PC-9 (cell line): ENCODE results near the gene ITGA6.

ENCODE experiments used
- EZH2 ChIP-seq: fragments of 200-600 bp; sonication (generic); IDR thresholded peaks from 2 replicates; pipeline ENCODE4 v1.8.0; 2017; ENCODE audit warnings: antibody characterized with exemption, low read depth
- TF ChIP-seq, protein P1 (sequence below): fragments of 200-600 bp; sonication (generic); conservative IDR thresholded peaks from 2 replicates; pipeline ENCODE4 v1.6.1; 2017; ENCODE audit warnings: mixed run types, antibody characterized with exemption, mild to moderate bottlenecking, moderate library complexity

DNA sequence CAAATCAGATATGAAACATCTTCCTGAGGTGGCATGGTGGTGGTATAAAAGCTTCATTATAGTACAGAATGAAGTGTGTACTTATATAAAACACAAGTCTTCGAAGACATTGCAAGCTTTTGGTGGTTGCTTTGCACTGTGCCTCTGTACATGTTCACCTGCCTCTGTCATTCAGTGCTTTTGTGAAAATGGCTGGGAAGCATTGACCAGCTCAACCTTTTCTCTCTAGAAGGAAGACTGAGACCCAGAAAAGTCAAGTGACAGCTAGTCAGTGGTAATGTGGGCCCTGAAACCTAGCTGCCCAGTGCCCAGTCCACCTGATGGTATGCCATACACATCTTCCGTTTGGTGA lies 12.1 kb downstream of the ITGA6 start:
- TF ChIP-seq, protein P1, sequence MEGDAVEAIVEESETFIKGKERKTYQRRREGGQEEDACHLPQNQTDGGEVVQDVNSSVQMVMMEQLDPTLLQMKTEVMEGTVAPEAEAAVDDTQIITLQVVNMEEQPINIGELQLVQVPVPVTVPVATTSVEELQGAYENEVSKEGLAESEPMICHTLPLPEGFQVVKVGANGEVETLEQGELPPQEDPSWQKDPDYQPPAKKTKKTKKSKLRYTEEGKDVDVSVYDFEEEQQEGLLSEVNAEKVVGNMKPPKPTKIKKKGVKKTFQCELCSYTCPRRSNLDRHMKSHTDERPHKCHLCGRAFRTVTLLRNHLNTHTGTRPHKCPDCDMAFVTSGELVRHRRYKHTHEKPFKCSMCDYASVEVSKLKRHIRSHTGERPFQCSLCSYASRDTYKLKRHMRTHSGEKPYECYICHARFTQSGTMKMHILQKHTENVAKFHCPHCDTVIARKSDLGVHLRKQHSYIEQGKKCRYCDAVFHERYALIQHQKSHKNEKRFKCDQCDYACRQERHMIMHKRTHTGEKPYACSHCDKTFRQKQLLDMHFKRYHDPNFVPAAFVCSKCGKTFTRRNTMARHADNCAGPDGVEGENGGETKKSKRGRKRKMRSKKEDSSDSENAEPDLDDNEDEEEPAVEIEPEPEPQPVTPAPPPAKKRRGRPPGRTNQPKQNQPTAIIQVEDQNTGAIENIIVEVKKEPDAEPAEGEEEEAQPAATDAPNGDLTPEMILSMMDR = no peak
- TF ChIP-seq EZH2 = no peak
